ACC112 (cell line): ENCODE measurements around the gene CHPF2.

Source experiments
- H2AFZ ChIP-seq: fragments of 200-600 bp; sonication (generic); one replicate; pipeline ENCODE4 v1.6.0; 2017; ENCODE audit warnings: antibody characterized with exemption, low read length; ENCODE audit not compliant: unreplicated experiment
- H3K27ac ChIP-seq: fragments of 200-600 bp; sonication (generic); 2 replicates; pipeline ENCODE4 v1.5.1; 2014; ENCODE audit warnings: low read depth, mild to moderate bottlenecking, antibody characterized with exemption, low read length, moderate library complexity
- H3K27me3 ChIP-seq: fragments of 200-600 bp; sonication (generic); 2 replicates; pipeline ENCODE4 v1.6.1; 2014; ENCODE audit warnings: mild to moderate bottlenecking, antibody characterized with exemption, low read length, moderate library complexity, mixed read lengths; ENCODE audit not compliant: insufficient read depth
- H3K36me3 ChIP-seq: fragments of 200-600 bp; sonication (generic); 2 replicates; pipeline ENCODE4 v1.6.1; 2016; ENCODE audit warnings: mild to moderate bottlenecking, antibody characterized with exemption, low read length, moderate library complexity, mixed read lengths; ENCODE audit not compliant: insufficient read depth
- H3K4me1 ChIP-seq: fragments of 200-600 bp; sonication (generic); one replicate; pipeline ENCODE4 v1.6.1; 2016; ENCODE audit warnings: low read length, mixed read lengths; ENCODE audit not compliant: insufficient read depth, unreplicated experiment, control insufficient read depth
- H3K4me3 ChIP-seq: fragments of 200-600 bp; sonication (generic); 2 replicates; pipeline ENCODE4 v1.5.1; 2014; ENCODE audit warnings: mild to moderate bottlenecking, low read depth, low read length
- H3K79me2 ChIP-seq: fragments of 200-600 bp; sonication (generic); one replicate; pipeline ENCODE4 v1.6.0; 2016; ENCODE audit warnings: low read length; ENCODE audit not compliant: control insufficient read depth, unreplicated experiment, insufficient read depth

The CHPF2 gene

DNA sequence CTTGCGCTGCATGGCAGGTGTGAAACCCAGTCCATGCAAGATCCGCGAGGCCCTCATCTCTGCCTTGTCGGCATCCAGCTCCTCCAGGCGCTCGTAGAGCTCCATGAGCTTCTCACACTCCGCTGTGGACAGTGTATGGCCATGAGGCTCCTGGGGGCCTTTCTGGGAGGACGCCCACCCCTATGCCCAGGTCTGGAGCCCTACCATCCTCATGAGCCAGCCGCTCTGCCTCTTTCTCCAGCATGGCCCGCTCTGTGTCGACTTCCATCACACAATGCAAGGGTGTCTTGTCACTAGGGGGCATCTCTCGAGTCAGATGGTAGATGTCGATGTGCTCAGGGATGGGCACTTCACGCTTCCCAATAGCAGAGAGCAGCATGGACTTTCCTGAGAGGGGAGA, 8.6 kb upstream of the CHPF2 start:
- Histone ChIP-seq H3K36me3 (peaks cover 31% of the 10 kb centered on the region), H3K27me3 (no peaks in the 10 kb centered on the region)

DNA sequence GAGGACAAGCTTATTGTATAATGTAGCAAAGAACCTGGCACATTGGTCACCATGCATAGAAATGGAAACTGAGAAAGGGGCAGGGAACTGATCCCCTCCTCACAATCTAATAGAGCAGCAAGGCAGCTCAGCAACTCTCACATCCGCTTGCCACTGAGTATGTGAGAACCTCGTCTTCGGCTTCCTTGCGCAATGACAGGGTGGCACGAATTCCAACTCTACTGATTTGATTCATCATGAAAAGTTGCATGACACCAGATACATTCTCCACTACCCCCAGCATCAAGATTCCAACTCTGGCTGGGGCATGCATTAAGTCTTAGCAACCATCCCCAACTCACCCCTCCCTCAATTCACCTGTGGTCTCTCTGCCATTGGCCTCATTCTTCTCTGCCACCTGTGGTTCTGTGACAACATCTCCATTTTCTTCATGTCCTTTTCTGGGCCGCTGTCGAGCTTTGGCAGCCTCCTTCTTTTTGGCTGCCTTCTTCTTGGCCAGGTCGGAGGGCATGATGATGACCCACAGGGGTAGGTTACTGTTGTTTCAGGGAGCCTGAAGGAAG, 6.3 kb upstream of the CHPF2 start:
- Histone ChIP-seq H3K79me2 (peaks cover 24% of the 10 kb centered on the region), H3K27ac (peak overlapping the region; percentile 41; the same call in 1 of the 2 replicates), H3K4me1 (peaks cover 23% of the 10 kb centered on the region), H3K27me3 (no peaks in the 10 kb centered on the region), H3K4me3 (peak overlapping the region; percentile 91), H2AFZ (peak overlapping the region; percentile 81), H3K36me3 (peaks cover 22% of the 10 kb centered on the region)

More for the DNA sequence above, 8.6 kb upstream of the CHPF2 start:
- no peak overlapping the region for H2AFZ ChIP-seq
- H3K27ac ChIP-seq = no peak overlapping the region
- H3K4me3 ChIP-seq = no peak overlapping the region
- peaks cover 24% of the 10 kb centered on the region for H3K79me2 ChIP-seq
- peaks cover 22% of the 10 kb centered on the region for H3K4me1 ChIP-seq

DNA sequence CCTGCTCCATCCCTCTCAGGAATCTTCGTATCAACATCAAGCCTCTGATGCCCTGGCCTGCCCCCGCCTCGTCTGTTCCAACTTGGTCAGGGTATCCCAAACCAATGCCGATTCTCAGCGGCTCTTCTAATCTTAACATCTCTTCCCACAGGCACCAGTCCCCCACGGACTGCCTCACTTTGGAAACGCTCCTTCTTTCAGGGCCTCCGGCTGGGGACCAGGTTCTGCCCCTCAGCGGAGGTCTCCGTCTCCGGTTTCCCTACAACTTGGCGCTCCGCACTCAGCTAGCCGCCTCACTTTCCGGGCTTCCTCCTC, 5.8 kb upstream of the CHPF2 start:
- H2AFZ ChIP-seq = peak overlapping the region; percentile 81
- H3K36me3 ChIP-seq = peaks cover 22% of the 10 kb centered on the region
- no peaks in the 10 kb centered on the region for H3K27me3 ChIP-seq
- H3K79me2 ChIP-seq = peaks cover 24% of the 10 kb centered on the region
- H3K4me1 ChIP-seq = peaks cover 28% of the 10 kb centered on the region
- peak overlapping the region; percentile 41; the same call in 1 of the 2 replicates for H3K27ac ChIP-seq
- peak overlapping the region; percentile 91 for H3K4me3 ChIP-seq

DNA sequence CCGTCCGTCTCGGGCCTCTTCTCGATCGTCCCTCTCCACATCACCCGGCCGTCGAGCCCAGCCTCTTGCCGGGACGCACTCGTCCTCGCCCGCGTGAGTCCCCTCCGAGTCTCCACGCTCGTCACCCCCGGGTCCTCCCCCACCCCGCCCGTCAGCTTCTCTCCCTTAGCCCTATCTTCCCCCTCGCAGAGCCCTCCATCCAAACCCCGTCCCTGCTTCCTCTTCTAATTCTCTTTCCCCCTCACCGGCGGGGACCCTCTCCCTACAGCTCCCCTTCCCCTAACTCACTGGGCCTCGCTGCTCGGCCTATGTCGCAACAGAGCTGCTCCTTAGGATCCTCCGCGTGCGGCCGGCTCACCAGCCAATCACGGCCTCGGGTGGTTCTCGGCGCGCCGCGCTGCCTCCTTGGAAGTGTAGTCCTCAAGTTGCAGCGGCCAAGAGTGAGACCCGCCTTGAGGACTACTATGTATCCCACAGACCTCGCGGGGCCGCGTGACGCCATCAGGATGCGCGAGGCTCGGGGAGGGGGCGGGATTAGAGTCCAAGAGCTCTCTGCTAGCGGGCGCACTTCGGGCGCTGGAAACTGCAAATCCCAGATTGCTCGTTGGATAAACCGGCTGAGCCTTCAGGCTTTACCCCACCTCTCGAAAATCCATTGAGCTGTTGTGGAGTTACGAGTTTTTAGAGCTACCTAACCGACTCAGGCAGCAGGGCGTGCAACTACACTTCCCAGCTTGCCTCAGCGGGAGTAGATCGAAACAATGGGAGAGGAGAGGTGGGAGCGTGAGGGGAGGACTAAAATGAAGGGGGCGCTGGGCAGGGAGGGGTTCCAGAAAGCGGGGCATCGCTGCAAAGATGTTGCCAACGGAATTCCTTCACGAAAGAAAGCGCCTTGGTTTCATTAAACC, 5.2 kb upstream of the CHPF2 start, which contains the start of gene ABCF2:
ABCF2 (minus strand) TSS at position 331 of the 908 bp plus-strand sequence. CDS start 747 bp downstream, outside the sequence.
- Histone ChIP-seq H3K4me3 (peak within 1 kb of the TSS; percentile 91), H3K27ac (peak within 1 kb of the TSS; percentile 48), H3K4me1 (peaks cover 32% of the 10 kb centered on the region), H3K36me3 (peaks cover 19% of the 10 kb centered on the region), H3K79me2 (peaks cover 24% of the 10 kb centered on the region), H2AFZ (peak within 1 kb of the TSS; percentile 81), H3K27me3 (no peaks in the 10 kb centered on the region)

DNA sequence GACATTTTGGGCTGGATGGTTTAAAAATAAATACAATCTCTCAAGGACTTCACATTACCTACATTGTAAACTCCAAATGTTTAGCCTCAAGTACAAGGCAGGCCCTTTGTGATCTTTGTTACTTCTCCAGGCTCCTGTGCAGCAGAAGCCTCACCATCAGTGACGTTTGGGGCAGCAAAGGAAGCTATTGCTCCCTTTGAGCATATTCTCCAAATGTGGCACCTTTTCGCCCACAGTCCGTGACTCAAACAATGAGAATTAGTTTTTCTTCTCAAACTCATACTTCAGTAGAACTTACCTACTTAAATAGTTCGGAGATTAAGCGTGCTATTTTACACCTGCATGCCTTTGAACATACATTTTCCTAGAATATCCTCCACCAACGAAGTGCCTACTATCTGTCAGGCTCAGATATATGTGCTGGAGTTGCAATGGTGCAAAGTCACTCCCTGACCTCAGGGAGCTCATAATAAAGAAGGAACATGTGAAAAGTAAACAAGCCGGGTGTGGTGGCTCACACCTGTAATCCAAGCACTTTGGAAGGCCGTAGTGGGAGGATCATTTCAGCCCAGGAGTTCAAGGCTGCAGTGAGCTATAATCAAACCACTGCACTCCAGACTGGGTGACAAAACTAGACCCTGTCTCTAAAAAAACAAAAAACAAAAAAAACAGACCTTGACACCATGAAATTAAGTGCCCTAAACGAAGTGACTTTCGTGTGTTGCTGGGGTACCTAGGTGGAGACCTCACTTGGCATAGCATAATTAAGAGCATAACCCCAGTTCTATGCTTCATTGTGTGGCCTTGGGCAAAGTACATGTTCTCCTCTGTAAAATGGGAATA, 4.0 kb upstream of the CHPF2 start:
- Histone ChIP-seq H3K4me3 (peak overlapping the region; percentile 91), H3K36me3 (peaks cover 9% of the 10 kb centered on the region; the same call in 1 of the 2 replicates), H2AFZ (peak overlapping the region; percentile 79), H3K27me3 (no peaks in the 10 kb centered on the region), H3K79me2 (peaks cover 34% of the 10 kb centered on the region), H3K4me1 (peaks cover 32% of the 10 kb centered on the region), H3K27ac (0 out of 2 replicates have a peak overlapping the region, but pooled peaks have one; percentile 48)

DNA sequence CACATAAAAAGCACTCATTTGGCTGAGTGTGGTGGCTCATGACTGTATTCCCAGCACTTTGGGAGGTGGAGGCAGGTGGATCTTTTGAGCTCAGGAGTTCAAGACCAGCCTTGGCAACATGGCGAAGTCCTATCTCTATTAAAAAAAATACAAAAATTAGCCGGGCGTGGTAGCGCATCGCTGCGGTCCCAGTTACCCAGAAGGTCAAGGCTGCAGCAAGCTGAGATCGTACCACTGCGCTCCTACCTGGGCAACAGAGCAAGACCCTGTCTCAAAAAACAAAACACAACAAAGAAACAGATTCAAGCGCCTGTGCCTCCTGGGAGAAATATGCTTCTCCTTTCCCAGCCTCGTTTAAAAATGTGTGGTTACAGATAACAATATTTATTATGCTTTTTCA, 3.0 kb upstream of the CHPF2 start:
- peaks cover 7% of the 10 kb centered on the region; the same call in 1 of the 2 replicates for H3K36me3 ChIP-seq
- no peak overlapping the region for H3K4me3 ChIP-seq
- peaks cover 41% of the 10 kb centered on the region for H3K4me1 ChIP-seq
- no peak overlapping the region for H3K27ac ChIP-seq
- no peak overlapping the region for H2AFZ ChIP-seq
- H3K79me2 ChIP-seq = peaks cover 44% of the 10 kb centered on the region
- no peaks in the 10 kb centered on the region for H3K27me3 ChIP-seq

DNA sequence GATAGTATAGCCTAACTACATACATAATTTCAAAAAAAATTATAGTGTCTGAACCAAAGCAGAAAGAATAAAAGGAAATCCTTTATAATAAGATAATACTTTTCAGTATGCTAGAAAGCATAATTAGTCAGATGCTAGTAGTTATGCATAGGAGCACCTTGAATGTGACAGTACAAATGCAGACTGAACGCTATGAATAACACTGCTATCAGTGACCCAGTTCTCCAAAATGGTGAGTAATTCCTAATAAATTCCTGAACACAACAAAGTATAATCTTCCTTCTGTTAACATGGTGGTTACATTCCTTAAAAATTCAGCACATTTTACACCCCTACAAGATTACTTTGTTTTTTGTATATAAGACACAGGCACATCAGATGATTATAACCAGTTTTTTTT, 1.2 kb upstream of the CHPF2 start:
- Histone ChIP-seq H3K4me1 (peaks cover 30% of the 10 kb centered on the region), H3K36me3 (peaks cover 3% of the 10 kb centered on the region; the same call in 1 of the 2 replicates), H3K27me3 (no peaks in the 10 kb centered on the region), H3K4me3 (peak overlapping the region; percentile 83; the same call in 1 of the 2 replicates), H3K79me2 (peaks cover 45% of the 10 kb centered on the region), H2AFZ (peak overlapping the region; percentile 34), H3K27ac (no peak overlapping the region)

DNA sequence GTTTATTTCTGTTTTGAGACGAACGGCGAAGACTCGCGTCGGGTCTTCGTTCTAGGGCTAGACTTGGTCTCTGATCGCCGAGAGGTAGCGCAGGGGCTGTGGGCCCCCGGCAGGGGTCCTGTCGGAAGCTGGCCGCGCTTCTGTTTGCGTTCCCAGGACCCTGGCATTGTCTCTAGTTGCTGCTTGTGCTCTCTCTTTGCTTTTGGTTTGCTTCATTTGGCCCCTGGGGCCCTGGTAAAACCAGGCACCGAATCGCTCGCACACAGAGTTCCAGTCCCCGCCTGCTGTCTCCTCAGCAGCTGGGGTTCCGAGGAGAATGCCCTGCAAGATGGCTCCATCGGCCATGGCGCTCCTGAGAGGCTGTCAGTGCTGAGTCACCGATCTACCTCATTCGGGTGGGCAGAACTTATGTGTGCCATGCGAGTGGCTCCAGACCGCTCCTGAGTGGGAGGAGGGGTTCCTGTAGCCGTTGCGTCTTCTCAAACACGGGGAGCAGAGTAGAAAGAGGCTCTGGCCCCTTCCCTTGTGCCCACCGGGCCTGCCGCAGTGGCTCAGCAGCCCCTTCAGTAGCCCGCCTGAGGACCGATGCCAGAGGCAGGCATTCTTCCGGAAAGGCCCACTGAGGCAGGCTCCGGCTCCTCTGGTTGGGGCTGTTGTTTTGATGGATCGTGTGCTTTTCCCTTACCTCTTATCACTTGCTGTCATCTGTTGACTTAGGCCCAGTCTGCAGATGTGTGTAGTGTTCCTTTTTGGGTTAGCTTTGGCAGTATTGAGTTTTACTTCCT, 826 bp downstream of the CHPF2 start:
- no peak overlapping the region for H2AFZ ChIP-seq
- peak overlapping the region; percentile 83 for H3K4me3 ChIP-seq
- peak overlapping the region; percentile 72 for H3K27ac ChIP-seq
- no peaks in the 10 kb centered on the region for H3K27me3 ChIP-seq
- H3K36me3 ChIP-seq = peaks cover 7% of the 10 kb centered on the region; the same call in 1 of the 2 replicates
- peaks cover 25% of the 10 kb centered on the region for H3K4me1 ChIP-seq
- peaks cover 58% of the 10 kb centered on the region for H3K79me2 ChIP-seq

DNA sequence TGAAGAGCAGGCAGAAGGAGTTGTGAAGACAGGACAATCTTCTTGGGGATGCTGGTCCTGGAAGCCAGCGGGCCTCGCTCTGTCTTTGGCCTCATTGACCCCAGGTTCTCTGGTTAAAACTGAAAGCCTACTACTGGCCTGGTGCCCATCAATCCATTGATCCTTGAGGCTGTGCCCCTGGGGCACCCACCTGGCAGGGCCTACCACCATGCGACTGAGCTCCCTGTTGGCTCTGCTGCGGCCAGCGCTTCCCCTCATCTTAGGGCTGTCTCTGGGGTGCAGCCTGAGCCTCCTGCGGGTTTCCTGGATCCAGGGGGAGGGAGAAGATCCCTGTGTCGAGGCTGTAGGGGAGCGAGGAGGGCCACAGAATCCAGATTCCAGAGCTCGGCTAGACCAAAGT, 1.5 kb downstream of the CHPF2 start:
- Histone ChIP-seq H3K27me3 (no peaks in the 10 kb centered on the region), H3K36me3 (peaks cover 7% of the 10 kb centered on the region; the same call in 1 of the 2 replicates), H3K4me3 (peak overlapping the region; percentile 83), H2AFZ (no peak overlapping the region), H3K27ac (peak overlapping the region; percentile 72), H3K4me1 (peaks cover 21% of the 10 kb centered on the region), H3K79me2 (peaks cover 61% of the 10 kb centered on the region)
